GM12878 (cell line): ENCODE measurements around the gene PITPNM1. TPM values are rescaled to one million over a fixed set of nuclear protein-coding genes. Genes with fewer than 3 reads are reported as not detected.

Source experiments
- ASH2L ChIP-seq: fragments of 300-600, 200-600 bp; sonication (generic); IDR thresholded peaks from 2 replicates; pipeline ENCODE4 v1.6.1; 2017; ENCODE audit warnings: low read depth, mild to moderate bottlenecking, borderline replicate concordance
- ATF2 ChIP-seq: IDR thresholded peaks from 2 replicates; pipeline ENCODE4 v1.6.1; 2012; ENCODE audit warnings: low read length, inconsistent platforms
- BACH1 ChIP-seq: fragments of 450-650 bp; IDR thresholded peaks from 2 replicates; pipeline ENCODE4 v1.6.1; 2017; ENCODE audit warnings: mild to moderate bottlenecking, borderline replicate concordance
- CEBPZ ChIP-seq: fragments of 150-350 bp; IDR thresholded peaks from 2 replicates; pipeline ENCODE4 v1.6.1; 2016; ENCODE audit warnings: low read depth, low read length
- DPF2 ChIP-seq: fragments of 450-650 bp; IDR thresholded peaks from 2 replicates; pipeline ENCODE4 v1.6.1; 2017; ENCODE audit warnings: mild to moderate bottlenecking
- EP300 ChIP-seq, 2 experiments: fragments of 150-350 bp in 1 of 2; IDR thresholded peaks; 2 replicates each; pipeline ENCODE4 v1.6.1; 2011 to 2012; ENCODE audit warnings: low read depth in 2 of 2, low read length in 2 of 2, borderline replicate concordance in 1 of 2, improper control_type of control experiment in 1 of 2, inconsistent platforms in 1 of 2; ENCODE audit not compliant: control insufficient read depth in 1 of 2
- NBN ChIP-seq: fragments of 450-650 bp; IDR thresholded peaks from 2 replicates; pipeline ENCODE4 v1.6.1; 2016
- POLR2AphosphoS5 ChIP-seq: IDR thresholded peaks from 2 replicates; pipeline ENCODE4 v1.6.1; 2011; ENCODE audit warnings: mild to moderate bottlenecking, low read length, inconsistent platforms
- SMAD1 ChIP-seq: fragments of 450-650 bp; IDR thresholded peaks from 2 replicates; pipeline ENCODE4 v1.6.1; 2018; ENCODE audit warnings: mild to moderate bottlenecking, low read depth; ENCODE audit not compliant: partially characterized antibody
- SREBF2 ChIP-seq: IDR thresholded peaks from 2 replicates; pipeline ENCODE4 v1.6.1; 2012; ENCODE audit warnings: mild to moderate bottlenecking, low read length
- ZNF207 ChIP-seq: fragments of 450-650 bp; IDR thresholded peaks from 2 replicates; pipeline ENCODE4 v1.6.1; 2014; ENCODE audit warnings: antibody characterized with exemption, mild to moderate bottlenecking, borderline replicate concordance
- ZNF217 ChIP-seq: fragments of 450-650 bp; IDR thresholded peaks from 2 replicates; pipeline ENCODE4 v1.6.1; 2017; ENCODE audit warnings: antibody characterized with exemption, mild to moderate bottlenecking
- ZNF274 ChIP-seq: IDR thresholded peaks from one replicate; pipeline ENCODE4 v1.8.0; 2011; ENCODE audit not compliant: insufficient read length, insufficient read depth
- polyA plus RNA-seq, 11 experiments: library from polyadenylated mRNA; depleted of rRNA in 4 of 11; unstranded in 6 of 11; stranded (reverse) in 5 of 11; fragments of >200 nt; fragmentation: Nextera tagmentation in 4 of 11; fragmentation: Illumina TruSeq in 1 of 11; extraction: Ambion mirVana in 4 of 11; extraction: Trizol in 1 of 11; gene quantifications; 1 replicate in 1 of 11; 2 replicates in 10 of 11; pipeline versions ENCODE4 v1.2.1 to v1.2.3, GENCODE V29; 2011 to 2016; ENCODE audit warnings: inconsistent platforms in 2 of 11, missing spikeins in 2 of 11, low read depth in 1 of 11
- total RNA-seq, 4 experiments: library from RNA; depleted of rRNA in 3 of 4; stranded (reverse); fragments of >200 nt in 3 of 4; fragmentation: Illumina TruSeq in 1 of 4; extraction: Trizol in 1 of 4; gene quantifications; 2 replicates each; pipeline versions ENCODE4 v1.2.1 to v1.2.3, GENCODE V29; 2013 to 2021
- TF ChIP-seq, protein P1 (sequence below): fragments of 450-650 bp; IDR thresholded peaks from 2 replicates; pipeline ENCODE4 v1.6.1; 2017; ENCODE audit warnings: mild to moderate bottlenecking, moderate library complexity
- TF ChIP-seq, protein P2 (sequence below), 3 experiments: IDR thresholded peaks in 2 of 3; conservative IDR thresholded peaks in 1 of 3; 2 replicates each; pipeline ENCODE4 v1.5.1; 2011; ENCODE audit warnings: low read depth in 3 of 3, low read length in 3 of 3, mild to moderate bottlenecking in 3 of 3, control low read depth in 2 of 3, moderate library complexity in 2 of 3, inconsistent platforms in 1 of 3, mixed read lengths in 1 of 3; ENCODE audit not compliant: control insufficient read depth in 2 of 3, insufficient read depth in 1 of 3; ENCODE audit errors: extremely low read depth in 1 of 3
- TF ChIP-seq, protein P3 (sequence below): IDR thresholded peaks from 2 replicates; pipeline ENCODE4 v1.6.1; 2011; ENCODE audit warnings: borderline replicate concordance, low read depth, mild to moderate bottlenecking, moderate library complexity, low read length; ENCODE audit not compliant: insufficient read depth, poor library complexity, severe bottlenecking

PITPNM1 gene
- total and polyA plus RNA-seq, 10 of the 15 experiments (the other 5 are each of a cell fraction or from before 2014, with no cell fraction given) = 0.11 to 56.8 (median 16.5) TPM

DNA sequence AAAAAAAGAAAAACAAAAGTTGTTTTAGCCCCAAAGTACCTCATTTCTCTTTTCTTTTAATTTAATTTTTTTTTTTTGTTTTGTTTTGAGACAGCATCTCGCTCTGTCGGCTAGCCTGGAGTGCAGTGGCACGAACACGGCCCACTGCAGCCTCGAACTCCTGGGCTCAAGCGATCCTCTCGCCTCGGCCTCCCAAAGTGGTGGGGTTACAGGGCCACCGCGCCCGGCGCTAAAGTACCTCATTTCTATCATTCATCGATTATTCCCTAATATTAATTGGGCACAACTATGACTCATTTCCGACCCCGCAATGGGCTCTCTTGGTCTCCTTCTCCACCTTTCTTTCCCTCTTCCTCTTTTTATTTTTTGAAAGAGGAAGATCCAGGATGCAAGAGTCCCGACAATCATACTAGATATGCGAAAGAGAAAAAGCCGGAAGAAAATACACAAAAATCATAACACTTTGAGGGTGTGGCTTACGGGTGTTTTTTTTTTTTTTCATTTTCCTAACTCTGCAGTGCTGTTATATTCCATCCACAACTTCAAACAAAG, 22.8 kb downstream of the PITPNM1 start (continued):
- TF ChIP-seq ATF2 (no peak), CEBPZ (no peak), SREBF2 (no peak), EP300 (IDR thresholded peaks at IDR 0.05; ENCODE audit: borderline replicate concordance in 1 of 2, control insufficient read depth in 1 of 2, low read depth in 2 of 2, low read length in 2 of 2) (no peak), NBN (no peak), BACH1 (no peak), SMAD1 (no peak), ASH2L (no peak), ZNF274 (no peak), POLR2AphosphoS5 (no peak), DPF2 (0 out of 2 replicates have a peak, but pooled peaks have one; percentile 38), ZNF217 (0 out of 2 replicates have a peak, but pooled peaks have one; percentile 56), ZNF207 (no peak)
- TF ChIP-seq, protein P1, sequence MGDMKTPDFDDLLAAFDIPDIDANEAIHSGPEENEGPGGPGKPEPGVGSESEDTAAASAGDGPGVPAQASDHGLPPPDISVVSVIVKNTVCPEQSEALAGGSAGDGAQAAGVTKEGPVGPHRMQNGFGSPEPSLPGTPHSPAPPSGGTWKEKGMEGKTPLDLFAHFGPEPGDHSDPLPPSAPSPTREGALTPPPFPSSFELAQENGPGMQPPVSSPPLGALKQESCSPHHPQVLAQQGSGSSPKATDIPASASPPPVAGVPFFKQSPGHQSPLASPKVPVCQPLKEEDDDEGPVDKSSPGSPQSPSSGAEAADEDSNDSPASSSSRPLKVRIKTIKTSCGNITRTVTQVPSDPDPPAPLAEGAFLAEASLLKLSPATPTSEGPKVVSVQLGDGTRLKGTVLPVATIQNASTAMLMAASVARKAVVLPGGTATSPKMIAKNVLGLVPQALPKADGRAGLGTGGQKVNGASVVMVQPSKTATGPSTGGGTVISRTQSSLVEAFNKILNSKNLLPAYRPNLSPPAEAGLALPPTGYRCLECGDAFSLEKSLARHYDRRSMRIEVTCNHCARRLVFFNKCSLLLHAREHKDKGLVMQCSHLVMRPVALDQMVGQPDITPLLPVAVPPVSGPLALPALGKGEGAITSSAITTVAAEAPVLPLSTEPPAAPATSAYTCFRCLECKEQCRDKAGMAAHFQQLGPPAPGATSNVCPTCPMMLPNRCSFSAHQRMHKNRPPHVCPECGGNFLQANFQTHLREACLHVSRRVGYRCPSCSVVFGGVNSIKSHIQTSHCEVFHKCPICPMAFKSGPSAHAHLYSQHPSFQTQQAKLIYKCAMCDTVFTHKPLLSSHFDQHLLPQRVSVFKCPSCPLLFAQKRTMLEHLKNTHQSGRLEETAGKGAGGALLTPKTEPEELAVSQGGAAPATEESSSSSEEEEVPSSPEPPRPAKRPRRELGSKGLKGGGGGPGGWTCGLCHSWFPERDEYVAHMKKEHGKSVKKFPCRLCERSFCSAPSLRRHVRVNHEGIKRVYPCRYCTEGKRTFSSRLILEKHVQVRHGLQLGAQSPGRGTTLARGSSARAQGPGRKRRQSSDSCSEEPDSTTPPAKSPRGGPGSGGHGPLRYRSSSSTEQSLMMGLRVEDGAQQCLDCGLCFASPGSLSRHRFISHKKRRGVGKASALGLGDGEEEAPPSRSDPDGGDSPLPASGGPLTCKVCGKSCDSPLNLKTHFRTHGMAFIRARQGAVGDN = no peak
- TF ChIP-seq, protein P2, sequence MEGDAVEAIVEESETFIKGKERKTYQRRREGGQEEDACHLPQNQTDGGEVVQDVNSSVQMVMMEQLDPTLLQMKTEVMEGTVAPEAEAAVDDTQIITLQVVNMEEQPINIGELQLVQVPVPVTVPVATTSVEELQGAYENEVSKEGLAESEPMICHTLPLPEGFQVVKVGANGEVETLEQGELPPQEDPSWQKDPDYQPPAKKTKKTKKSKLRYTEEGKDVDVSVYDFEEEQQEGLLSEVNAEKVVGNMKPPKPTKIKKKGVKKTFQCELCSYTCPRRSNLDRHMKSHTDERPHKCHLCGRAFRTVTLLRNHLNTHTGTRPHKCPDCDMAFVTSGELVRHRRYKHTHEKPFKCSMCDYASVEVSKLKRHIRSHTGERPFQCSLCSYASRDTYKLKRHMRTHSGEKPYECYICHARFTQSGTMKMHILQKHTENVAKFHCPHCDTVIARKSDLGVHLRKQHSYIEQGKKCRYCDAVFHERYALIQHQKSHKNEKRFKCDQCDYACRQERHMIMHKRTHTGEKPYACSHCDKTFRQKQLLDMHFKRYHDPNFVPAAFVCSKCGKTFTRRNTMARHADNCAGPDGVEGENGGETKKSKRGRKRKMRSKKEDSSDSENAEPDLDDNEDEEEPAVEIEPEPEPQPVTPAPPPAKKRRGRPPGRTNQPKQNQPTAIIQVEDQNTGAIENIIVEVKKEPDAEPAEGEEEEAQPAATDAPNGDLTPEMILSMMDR (IDR thresholded peaks at IDR 0.05 in 2 of 3, conservative IDR thresholded peaks at IDR 0.05 in 1 of 3; ENCODE audit: control insufficient read depth in 2 of 3, extremely low read depth in 1 of 3, insufficient read depth in 1 of 3, low read depth in 3 of 3, low read length in 3 of 3) = no peak
- TF ChIP-seq, protein P3, sequence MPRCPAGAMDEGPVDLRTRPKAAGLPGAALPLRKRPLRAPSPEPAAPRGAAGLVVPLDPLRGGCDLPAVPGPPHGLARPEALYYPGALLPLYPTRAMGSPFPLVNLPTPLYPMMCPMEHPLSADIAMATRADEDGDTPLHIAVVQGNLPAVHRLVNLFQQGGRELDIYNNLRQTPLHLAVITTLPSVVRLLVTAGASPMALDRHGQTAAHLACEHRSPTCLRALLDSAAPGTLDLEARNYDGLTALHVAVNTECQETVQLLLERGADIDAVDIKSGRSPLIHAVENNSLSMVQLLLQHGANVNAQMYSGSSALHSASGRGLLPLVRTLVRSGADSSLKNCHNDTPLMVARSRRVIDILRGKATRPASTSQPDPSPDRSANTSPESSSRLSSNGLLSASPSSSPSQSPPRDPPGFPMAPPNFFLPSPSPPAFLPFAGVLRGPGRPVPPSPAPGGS = no peak
